ENCODE measurements around the gene FRAT1.

Gene FRAT1

DNA sequence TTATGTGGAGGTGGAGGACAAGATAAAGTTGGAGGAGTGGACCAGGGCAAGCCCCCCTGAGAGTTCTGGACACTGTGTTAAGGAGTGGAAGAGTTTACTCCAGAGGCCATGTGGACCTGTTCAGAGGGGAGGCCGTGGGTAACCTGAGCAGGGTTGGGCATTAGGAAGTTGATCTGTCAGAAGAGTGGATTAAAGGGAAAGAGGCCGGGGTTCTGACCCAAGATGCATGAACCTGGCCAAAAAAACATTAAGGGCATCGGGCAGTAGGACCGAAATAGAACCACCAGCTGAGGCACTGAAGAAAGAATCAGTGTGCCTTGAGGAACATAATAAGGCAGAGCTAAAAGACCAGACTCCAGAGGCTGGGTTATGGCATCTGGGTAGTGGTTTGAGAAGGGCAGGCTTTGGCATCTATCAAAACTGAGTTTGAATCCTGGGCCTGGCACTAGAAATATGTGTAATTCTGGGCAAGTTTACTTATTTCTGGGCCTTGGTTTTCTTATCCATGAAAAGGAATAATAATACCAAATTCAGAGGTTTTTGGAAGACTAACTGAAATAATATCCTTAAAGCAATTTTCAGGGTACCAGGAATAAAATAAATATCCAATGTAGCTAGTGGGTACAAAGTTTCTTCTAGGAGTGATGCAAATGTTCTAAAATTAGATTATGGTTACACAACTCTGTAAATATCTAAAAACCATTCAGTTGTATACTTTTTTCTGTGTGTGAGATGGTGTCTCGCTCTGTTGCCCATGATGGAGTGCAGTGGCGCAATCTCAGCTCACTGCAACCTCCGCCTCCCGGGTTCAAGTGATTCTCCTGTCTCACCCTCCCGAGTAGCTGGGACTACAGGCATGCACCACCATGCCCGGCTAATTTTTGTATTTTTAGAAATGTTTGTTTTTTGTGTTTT is 10.9 kb upstream of the FRAT1 start:
- DNase-seq: no peak

DNA sequence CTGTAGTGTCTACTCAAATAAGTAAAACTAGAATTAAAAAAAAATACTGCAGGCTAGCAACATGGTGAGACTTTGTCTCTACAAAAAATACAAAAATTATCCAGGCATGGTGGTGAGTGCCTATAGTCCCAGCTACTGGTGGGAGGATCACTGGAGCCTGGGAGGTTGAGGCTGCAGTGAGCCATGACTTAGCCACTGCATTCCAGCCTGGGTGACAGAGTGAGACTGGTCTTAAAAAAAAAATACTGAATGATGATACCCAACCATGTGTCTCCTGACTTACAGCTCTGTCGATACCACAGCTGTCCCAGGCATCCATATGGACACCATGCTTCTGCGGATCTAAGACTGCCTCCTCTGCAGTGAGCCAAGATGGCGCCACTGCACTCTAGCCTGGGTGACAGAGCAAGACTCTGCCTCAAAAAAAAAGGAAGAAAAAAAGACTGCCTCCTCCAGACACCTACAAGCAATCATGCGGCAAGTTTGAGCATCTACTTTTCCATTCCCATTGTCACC is 7.9 kb upstream of the FRAT1 start:
- DNase-seq: no peak

DNA sequence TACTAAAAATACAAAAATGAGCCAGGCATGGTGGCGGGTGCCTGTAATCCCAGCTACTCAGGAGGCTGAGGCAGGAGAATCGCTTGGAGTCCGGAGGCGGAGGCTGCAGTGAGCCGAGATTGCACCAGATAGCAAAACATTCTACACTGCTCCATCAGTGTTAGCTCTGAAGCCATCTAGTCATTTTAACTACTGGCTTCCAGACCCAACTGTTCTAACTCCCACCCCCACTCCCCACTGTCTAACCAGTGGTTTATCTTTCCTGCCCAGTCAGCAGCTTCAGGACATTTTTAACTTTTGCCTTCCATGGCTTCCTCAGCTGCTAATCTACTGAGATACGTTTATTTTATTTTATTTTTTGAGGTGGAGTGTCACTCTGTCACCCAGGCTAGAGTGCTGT is 6.2 kb upstream of the FRAT1 start:
- no peak for DNase-seq

DNA sequence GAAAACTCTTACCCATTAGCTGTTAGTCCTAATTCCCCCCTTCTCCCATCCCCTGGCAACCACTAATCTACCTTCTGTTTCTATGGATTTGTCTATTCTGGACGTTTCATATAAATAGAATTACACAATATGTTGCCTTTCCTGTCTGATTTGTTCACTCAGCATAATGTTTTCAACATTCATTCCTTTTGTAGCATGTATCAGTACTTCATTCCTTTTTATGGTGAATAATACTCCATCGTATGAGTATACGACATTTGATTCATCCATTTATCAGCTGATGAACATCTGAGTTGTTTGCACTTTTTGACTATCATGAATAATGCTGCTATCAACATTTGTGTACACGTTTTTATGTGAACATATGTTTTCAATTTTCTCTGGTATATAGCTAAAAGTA is 4.4 kb upstream of the FRAT1 start:
- DNase-seq: no peak

DNA sequence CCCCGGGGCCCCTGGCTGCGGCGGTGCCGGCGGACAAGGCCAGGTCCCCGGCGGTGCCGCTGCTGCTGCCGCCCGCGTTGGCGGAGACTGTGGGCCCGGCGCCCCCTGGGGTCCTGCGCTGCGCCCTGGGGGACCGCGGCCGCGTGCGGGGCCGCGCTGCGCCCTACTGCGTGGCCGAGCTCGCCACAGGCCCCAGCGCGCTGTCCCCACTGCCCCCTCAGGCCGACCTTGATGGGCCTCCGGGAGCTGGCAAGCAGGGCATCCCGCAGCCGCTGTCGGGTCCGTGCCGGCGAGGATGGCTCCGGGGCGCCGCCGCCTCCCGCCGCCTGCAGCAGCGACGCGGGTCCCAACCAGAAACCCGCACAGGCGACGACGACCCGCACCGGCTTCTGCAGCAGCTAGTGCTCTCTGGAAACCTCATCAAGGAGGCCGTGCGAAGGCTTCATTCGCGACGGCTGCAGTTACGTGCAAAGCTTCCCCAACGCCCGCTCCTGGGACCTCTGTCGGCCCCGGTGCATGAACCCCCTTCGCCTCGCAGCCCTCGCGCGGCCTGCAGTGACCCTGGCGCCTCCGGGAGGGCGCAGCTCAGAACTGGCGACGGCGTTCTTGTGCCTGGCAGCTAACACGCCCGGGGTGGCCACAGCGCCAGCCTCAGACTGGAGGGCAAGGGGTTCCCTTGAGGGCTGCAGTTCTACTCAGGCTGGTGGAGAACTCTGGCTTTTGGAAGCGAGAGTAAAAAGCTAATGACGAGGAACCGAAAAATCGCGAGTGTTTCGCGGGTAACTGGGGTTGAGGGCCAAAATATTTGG is 804 bp downstream of the FRAT1 start:
- no peak for DNase-seq

DNA sequence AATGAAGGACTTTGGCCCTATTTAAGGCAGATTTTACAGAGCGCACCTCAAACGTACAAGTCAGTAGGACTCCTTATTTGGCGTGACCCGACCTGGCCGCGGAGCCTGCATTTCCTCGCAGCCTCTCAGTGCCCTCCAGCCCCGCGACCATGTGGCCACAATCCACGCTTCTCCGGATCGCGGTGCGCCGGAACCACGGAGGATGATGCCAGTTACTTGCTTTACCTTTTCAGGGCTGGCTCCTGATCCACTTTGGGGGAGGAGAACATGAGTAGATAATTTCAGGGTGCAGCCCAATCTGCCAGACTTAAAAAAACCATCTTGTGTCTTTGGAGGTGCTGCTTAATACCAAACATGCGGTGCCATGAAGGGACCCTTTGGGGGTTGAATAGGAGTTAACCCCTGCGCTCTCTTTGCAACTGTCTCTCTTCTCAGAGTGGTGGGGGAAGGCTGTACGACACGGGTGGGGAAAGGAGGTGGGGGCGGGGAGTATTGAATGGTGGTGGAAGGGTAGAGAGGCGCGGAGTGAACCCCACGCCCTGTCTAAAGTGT is 1.5 kb downstream of the FRAT1 start:
- no peak for DNase-seq

DNA sequence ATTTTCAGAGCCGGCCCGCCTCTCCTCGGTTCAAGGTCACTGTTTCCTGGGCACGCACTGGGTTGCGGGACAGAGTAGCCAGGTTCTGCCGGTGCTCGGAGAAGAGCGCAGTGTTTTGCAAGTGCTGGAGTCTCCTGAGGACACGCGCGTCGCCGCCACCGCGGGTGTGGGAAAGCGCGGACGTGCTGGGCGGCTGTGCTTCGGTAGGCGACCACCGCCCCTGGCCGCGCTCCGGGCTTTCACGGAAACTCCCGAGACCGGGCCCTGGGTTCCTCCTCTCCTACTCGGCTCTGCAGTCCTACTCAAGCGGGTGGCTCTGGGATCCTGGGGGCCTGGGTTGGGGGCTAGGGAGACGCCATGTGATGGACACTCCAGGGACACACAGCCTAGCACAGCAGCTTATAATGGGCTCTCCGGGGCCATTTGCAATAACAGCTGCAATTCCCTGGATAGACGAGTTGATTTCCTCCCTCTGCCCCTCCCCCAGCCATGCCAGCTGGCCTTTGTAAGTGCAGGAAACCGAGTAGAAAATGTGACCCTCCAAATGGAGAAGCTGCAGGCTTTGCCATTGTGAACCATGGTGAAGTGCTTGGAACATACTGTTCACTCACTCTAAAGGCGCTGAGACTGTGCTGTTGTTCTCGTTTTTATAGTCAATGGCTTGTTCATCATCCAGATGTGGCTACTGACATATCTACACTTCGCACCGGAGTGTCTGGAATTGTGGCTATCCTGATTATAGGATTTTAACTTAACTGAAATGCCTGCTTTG is 2.1 kb downstream of the FRAT1 start:
- DNase-seq: no peak

DNA sequence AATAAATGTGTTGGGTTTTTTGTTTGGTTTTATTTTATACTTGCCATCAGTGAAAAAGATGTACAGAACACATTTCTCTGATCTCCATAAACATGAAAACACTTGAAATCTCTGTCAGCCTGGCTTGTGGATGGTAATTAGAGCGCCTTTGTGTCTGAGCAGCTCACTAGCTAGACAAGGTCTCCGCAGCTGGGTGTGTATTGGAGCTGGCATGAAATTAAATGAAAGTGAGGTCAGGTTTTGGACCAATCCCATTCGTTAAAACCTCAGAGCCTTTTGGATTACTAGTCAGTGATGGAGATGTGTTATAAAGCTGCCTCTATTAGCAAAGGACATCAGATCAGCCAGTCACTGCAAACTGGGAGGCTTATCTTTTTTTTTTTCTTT is 2.7 kb downstream of the FRAT1 start:
- DNase-seq: no peak

DNA sequence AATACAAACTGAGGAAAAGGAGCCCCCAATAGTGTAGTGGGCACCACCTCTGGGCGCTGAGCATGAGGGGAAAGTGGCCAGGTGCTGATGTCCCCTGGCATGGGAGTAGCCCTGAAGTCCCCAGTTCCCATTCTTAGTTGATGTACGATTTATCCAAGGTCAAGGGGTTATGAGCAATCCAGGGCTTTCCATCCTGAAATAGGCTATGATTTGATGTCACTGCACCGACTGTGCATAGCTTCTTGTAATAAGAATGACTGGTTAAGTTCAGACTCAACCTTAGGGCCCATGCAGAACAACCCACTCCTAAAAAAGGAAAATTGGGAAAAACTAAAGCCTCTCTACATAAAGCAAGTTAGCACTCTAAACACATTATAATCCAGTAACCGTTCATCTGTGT is 4.4 kb downstream of the FRAT1 start:
- DNase-seq: no peak

DNA sequence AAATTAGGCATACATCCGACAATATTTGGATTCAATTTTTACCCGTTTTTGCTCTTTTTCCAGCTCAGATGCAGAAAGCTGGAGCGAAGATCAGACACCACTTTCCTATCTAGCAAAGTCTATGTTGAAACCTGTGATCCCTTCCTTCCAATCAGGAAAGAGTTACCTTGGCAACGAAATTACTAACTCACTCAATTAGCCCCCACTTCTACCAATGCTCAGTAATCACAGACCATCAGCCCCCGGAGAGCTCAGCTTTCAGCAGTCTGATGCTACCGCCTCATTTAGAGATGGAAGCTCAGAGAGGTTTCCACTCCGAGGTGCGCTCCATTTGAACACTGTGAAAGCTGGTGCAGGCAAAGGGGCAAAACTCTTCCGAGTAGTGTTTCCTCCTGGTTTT is 6.7 kb downstream of the FRAT1 start:
- DNase-seq: no peak

DNA sequence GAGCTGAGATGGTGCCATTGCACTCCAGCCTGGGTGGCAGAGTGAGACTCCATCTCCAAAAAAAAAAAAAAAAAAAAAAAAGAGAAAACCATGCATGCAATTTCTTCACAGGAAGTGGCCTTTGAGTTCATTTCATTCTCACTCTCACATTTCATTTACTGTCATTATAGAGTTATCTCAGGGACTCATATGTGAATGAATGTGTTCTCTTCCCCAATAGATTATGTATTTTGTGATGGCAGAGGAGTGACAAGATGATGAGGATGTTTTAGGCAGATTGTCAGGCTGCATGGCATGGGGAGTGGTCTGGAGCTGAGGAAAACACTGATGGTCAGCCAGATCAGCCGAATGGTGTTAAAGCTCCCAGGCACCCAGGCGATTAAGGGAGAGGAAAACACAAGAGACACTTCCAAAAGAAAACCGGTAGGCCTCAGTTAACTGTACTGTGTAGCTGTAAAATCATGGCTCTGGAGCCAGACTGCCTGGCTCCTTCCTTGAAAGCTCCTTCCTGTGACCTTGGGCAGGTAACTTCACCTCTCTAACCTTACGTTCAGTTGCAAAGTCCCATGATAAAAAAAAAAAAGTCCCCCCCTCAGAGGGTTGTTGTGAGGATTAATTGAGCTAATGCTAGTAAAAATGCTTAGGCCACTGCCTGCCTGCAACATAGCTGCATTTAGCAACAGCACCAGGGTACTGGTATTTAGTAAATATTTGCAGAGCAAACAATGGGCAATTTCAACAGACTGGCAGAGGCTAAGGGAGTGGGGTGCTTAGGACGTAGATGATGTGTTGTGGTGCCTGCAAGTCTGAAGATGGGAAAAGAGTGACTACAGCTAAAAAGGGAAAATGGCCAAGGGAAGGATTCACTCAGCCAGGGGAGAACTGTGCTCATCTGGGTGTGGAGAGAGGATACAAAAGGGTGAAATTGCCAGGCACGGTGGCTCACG is 8.6 kb downstream of the FRAT1 start:
- no peak for DNase-seq

DNA sequence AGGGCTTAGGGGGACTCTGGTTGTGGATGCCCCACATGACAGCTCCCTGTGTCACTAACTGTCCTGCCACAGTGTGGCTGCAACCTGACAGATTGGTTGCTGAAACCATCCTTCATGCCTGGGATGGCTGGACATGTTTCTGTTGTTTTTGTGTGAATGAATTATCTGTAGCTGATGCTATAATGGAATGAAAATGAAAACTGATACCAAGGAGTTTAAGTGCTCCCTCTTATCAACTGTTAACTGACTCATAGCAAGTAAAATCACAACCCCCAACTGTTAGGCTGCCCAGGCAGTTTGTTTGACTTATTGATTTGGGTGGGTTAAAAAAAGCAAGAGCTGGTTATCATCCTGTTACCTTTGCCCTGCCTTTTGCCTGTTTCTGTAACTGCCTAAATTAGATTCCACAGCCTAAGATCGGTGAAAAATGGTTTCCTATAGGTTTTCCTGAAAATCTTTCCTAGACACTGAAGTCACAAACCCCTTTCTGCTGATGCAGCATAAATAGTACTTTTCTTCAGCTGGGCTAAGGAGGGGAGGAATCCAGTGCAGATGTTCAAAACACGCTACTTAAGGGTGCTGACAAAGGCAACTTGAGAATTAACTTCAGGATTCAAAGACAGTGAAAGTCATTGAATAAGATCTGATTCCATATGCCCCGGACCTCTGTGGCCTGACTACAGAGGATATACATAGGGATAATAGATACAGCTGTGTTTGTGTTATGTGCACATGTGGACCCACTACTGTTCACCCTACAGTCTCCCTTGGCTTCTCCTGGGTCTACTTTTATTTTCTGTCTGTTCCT is 9.8 kb downstream of the FRAT1 start:
- no peak for DNase-seq

DNA sequence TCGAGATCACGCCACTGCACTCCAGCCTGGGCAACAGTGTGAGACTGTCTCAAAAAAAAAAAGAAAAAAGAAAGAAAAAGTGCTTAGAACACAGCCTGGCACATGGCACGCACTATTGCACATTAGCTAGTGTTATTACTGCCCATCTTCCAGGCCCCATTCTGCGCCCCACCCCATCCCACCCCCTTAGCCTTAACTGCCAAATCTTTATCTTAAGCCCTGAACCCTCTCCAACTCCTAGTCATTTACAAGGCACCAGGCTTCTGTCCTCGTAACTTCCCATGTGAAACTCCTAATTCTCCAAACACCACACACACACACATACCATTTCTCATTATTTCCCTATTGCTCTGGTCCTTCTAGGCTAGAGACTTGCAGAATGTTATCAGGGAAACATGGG is 10.7 kb downstream of the FRAT1 start:
- no peak for DNase-seq

DNA sequence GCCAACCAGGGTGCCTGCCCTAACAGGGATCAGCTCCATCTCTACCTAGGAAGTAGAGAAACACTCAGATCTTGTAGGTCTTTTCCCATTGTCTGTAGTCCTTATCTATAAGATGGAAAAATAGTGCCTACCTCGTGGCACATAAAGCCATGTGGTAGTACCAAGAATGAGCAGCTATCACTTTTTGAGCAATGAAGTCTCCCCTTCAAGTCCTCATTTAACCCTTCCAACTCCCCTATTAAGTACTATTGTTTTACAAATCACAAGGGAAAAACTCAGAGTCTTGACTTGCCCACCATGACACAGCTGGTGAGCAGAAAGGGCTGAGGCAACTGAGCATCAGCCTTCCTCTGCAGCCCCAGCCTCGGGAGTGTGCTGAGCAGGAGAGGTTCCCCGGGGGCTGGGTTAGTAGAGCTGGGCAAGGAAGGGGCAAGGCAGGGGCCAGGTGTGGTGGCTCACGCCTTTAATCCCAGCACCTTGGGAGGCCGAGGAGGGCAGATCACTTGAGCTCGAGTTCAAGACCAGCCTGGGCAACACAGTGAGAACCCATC is 12.2 kb downstream of the FRAT1 start:
- DNase-seq: no peak

DNA sequence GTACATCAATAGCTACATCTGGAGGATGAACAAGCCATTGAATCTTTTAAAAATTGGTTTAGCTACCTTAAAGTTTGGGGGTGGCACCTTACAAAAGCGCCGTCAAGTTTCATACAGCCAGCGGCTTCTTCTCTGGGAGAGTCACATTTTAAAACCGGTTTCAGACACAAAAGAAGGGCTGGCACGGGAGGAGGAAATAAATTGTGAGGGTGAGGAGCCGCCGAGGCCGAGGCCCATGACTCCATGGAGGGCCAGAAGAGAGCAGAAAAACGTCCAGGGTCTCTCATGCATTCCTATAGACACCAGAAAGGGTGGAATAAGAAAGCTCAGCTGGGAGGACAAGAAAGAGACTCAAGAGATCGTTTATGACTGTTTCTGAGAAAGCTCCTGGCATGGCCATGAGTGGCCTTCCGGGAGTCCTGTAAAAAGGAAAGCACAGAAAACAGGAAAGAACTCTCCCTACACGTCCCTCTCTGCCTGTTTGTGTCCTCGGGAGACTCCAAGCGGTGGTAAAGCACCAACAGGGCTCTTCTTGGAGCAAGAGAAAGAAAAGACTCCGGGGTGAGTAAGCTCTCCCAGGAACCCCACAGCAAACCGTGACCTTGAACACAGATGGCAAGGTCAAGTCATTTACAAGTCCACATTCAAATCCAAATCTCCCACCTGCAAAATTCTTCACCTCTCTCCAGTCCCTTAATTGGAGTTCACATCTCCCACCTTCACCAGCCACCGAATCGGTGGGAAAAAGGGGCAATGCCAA is 13.7 kb downstream of the FRAT1 start:
- peak; percentile 79 for DNase-seq

DNA sequence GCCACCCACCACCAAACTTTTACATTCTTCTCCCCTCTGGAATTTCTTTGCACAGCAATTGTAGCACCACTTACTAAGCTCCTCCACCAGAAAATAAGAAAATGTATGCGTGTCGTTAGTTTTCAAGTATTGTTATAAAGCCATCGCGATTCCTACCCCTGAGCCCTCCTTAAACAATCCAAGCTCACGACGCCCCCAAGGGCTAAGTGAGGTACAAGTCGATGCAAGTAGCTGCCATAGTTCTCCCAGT is 14.2 kb downstream of the FRAT1 start:
- DNase-seq: peak; percentile 43

DNA sequence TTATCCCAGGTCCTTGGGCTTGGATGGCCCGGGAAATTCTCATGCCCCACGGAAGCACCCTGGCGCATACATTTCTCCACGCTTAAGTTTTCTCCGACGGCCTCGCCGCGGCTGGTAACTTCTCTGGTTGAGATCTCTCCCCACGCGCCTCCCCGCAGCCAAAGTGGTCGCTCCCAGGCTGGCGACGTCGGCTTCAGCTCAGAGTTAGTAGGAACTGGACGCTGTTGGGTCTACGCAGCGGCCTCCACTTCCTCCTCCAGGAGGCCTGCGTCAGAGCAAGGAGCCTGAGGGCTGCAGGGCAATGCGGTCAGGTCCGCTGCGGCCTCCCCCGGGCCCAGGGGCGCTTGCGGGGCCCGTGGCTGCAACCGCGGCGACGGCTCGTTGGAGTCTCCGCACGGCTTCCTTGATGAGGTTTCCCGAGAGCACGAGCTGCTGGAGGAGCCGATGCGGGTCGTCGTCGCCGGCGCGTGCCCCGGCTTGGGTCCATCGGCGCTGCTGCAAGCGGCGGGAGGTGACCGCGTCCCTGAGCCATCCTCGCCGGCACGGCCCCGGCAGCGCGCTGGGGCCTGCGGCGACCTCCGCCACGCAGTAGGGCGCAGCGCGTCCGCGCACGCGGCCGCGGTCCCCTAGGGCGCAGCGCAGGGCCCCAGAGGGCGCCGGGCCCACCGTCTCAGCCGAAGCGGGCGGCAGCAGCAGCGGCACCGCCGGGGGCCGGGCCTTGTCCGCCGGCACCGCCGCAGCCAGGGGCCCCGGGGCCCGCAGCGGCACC is 14.7 kb downstream of the FRAT1 start:
- peak; percentile 21 for DNase-seq

DNA sequence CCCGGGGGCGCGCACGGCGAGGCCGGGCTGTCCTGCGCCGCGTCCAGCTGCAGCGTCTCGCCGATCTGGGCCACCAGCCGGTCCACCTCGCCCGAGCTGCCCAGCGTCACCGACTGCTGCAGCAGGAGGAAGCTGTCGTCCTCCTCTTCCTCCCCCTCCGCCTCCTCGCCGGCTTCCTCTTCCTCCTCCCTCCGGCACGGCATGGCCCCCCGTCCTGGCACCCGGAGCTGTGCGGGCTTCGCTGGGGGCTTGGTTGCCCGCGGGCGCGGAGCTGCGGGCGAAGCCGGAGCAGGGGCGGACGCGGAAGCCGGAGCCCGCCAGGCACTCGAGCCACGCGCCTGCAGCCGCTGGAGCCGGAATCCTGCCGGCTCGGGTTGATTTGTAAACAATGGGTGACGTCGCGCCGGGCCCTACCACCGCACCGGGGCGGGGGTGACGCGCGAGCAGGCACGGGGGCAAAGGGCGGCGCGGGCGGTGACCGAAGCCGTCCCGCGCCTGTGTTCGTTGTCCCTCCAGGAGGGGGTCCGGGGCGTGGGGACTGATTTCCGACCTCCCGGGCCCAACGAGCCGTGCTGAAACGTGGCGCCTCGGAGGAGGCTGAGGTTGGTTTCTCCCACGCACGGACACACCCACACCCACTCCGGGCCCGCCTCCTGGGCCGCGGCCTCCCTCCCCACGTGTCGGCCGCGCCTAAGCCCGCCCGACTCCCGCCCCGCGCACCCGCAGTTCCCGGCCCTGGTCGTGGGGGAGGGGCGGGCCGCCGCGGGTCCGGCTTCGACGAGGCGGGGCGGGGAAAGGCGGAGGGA is 15.5 kb downstream of the FRAT1 start, which contains the start of gene FRAT2:
Gene FRAT2, minus strand, starts transcription at position 360 of the 806 bp plus-strand sequence. Its CDS starts 157 bp downstream, at position 203.
- DNase-seq: peak; percentile 94
